HG03575 (cell line): Measurements from ENCODE around the gene DNAJC15.

Experiments
- ATAC-seq: cut with Tn5 transposase; IDR thresholded peaks from one replicate; pipeline ENCODE4 v1.9.1; 2021; ENCODE audit not compliant: unreplicated experiment, insufficient number of reproducible peaks, low FRiP score; ENCODE audit errors: extremely low read depth

The DNAJC15 gene

GRCh38 chr13:43002021-43002420 lies 21.4 kb upstream of the DNAJC15 start:
- ATAC-seq, result no peak

- ATAC-seq, result no peak
These were observed 20.4 kb upstream of the DNAJC15 start for GRCh38 chr13:43003010-43003409.

DNA sequence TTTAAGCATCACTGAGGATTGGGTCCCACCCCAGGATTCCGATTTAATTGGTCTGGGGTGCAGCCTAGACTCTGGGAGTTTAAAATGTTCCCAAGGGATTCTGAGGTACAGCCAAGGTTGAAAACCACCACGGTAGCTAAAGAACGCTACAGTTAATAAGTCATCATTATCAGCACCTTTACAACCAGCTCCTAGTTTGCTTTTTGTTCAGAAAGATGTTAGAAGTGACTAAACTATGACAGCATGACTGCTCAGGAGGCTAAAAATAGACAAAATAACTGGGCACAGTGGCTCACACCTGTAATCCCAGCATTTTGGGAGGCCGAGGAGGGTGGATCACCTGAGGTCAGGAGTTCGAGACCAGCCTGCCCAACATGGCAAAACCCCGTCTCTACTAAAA lies 19.7 kb upstream of the DNAJC15 start:
- ATAC-seq, result no peak

DNA sequence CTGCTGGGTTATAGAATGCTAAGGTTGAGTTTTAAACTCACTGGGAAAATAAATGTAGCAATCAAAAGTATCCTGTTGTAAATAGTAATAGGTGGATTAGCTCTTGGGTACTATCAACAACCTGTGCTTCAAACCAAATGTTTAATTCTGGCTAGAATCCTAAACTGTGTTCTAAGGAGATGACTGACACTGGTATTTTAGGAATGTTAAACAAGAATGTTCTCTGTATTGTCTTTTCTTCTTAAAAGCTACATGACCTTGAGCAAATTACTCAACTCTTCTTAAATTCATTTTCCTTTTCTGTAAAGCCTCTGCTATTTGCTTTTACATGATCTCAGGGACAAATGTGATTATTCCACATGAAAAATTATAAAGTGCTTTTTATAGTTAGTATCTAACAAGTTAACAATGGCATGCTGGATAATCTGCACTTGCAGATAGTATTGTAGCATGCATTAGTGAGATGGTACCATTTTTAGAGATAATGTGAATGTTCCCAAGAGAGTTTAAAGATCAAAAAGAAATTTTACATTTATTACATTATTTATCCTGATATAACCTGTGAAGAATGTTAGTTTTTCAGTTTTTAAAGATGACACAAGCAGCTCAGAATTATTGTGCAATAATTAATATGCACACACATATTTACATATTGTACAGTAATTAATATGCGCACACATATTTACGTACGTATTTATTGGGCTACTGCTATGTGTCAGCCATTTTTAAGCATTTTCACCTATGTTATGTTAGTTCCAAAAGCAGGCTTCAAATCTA lies 17.7 kb upstream of the DNAJC15 start:
- no peak for ATAC-seq

DNA sequence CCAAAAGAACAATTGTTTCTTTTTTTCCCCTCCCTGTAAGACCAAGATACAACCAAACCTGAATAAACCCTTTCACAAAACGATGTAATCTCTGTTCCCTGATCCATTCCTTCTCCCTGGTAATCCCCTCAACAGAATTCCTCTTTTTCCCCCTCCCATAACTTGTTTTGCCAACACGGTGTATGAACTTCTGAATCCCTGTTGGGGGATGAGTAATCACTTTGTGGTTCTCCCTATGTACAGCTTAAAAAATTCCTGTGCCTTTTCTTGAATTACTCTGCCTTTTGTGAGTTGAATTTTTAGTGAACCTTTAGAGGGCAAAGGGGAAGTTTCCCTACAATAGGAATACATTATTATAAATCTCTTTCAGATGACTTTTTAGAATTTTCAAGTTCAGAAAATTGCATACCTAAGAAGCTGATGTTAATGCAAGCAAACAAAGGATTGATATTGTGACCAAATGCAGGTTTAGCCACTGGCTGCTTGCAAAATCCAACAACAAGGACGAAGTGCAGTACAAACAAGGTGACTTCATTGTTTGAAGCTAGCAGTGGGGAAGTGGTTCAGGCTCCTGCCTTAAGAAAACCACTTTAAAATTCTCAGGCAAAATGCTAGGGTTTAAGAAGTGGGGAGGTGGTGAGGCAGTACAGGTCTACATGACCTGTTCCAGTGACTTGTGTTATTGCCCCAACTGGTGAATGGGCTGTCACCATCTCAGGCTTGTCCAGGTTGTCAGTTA lies 16.3 kb upstream of the DNAJC15 start:
- no peak for ATAC-seq

- no peak for ATAC-seq
These were observed 14.8 kb upstream of the DNAJC15 start for GRCh38 chr13:43008596-43008995.

- no peak for ATAC-seq
These were observed 13.9 kb upstream of the DNAJC15 start for GRCh38 chr13:43009506-43009905.

DNA sequence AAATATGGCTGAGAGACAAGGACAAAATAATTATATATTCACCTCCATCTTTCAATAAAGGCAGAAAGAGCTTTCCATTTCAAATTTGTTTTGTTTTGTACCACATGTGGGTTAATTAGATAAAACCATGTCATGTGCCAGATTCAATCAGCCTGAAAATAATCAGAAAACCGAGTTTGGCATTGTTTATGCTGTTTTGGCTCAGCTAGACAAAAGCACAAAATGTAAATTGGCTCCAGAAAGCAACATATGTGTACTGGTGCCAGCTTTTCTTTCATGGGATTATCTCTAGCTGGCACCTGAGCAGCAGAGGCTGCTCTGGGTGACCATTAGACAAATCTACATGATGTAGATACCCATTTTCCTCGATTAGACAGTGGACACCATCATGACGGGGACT lies 9.2 kb upstream of the DNAJC15 start:
- ATAC-seq, result no peak

DNA sequence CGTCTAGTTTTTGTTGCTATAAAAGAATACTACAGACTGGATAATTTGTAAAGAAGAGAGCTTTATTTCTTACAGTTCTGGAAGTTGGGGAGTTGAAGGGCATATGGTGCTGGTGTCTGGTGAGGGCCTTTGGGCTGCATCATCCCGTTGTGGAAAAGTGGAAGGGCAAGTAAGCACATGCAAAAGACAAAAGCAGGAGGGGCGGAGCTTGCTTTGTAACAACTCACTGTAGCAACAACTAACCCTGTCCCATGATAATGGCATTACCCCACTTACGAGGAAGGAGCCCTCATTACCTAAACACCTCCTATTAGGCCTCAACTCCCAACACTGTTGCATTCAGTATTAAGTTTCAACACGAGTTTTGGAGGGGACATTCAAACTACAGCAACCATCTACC lies 7.2 kb upstream of the DNAJC15 start:
- no peak for ATAC-seq

DNA sequence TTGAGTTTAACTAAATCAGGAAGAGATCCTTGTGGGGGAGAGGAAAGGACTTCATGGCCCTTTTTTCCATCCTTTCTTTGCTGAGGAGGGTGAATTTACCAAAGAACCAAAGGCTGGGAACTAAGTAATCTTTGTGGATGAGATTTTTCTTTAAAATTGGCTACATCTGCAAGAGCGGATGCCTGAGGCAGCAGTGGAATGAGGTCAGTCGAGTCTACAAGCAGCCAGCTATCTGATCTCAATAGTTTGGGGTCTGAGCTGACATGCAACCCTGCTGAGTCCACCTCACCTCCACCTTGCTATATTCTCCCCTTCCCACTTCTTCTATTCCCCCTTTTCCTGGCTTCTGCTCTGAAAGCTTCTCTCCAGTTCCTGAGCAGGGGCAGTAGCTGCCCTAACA lies 3.6 kb upstream of the DNAJC15 start:
- ATAC-seq, result no peak

DNA sequence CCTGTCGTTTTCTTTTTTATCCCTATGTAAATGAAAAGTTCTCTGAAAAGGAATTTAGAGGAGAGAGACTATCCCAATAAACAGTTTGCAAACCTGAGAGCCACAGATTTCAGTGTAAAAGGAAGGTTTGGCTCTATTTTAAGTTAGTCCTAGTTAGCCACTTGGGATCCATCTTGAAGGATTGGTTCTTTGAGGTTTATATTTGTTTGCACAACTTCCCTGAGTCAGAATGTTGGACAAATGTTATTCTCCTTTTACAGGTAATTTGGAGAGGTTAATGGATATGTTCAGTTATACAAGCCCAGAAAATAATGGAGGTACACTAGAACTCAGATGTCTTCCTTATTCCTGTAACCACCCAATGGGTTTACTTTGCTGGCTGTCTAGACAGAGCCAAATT lies 2.6 kb upstream of the DNAJC15 start:
- ATAC-seq, result no peak

DNA sequence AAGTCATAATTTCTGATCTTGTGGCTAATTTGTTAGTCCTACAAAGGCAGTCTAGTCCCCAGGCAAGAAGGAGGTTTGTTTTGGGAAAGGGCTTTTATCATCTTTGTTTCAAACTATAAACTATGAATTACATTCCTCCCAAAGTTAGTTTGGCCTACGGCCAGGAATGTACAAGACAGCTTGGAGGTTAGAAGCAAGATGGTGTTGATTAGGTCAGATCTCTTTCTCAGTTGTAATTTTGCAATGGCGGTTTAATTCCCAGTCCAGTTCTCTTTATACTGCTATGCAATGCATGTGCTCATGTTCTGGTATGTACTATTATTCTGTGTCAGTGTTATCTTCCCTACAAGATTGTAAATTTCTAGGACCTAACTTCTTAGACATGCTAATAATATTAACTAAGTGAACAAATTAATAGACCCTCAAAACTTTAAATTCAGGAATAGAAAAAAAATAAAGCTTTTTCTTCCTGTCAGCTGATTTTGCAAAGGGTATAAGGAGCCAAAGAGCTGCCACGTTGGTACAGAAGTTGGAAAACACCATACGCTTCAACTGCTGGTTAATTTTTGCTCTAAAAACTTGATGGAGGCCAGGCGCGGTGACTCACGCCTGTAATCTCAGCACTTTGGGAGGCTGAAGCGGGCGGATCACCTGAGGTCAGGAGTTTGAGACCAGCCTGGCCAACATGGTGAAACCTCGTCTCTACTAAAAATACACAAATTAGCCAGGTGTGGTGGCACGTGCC lies 1.3 kb upstream of the DNAJC15 start:
- ATAC-seq, result no peak

DNA sequence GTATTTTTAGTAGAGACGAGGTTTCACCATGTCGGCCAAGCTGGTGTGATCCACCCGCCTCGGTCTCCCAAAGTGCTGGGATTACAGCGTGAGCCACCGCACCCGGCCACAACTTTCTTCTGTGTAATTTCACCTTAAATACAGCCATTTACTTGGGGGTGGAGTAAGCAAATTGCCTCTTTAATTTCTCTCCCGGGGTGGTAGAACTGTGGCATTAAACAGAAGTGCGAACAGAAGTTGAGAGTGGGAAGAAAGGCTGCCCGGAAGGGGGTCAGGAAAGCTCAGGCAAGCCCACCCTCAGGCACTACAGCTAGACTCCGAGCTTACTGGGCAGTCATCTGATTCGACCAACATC lies 475 bp upstream of the DNAJC15 start:
- no peak for ATAC-seq

DNA sequence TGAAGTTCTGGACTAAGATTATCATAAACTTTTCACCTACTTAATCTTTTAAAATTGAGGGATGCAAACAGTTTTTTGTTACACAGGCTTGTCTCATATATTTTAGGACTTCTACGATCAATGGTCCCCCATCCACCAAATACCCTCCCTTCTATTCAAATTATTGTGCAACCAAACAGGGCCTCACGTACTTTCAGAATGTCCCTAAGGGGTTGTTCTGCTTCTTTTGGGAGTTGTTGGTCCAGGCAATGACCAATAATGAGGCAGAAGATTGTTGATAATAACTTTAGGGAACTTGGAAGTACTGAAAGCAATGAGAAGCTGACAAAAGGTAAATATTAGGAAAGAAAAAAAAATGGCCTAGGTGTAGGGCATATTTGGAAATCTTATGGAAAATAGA lies 2.9 kb downstream of the DNAJC15 start:
- ATAC-seq, result no peak

- no peak for ATAC-seq
These were observed 7.2 kb downstream of the DNAJC15 start for GRCh38 chr13:43030548-43030947.

DNA sequence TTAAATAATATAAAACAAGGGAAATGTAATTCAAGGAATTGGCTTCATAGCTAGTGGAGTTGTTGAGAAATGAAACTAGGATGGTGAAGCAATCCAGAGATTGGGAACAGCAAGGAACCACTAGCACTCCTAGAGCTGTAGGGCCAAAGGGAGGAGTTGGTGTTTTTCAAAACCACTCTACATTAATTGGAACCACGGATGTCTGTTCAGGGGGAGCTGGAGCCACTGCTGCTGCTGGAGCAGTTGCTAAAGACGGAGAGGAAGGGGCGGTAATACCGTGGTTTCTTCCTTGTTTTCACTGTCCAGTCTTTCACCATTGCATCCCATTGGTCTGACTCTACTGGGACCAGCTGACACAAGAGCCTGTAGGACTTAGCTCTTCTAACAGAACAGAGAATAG lies 8.5 kb downstream of the DNAJC15 start:
- ATAC-seq, result no peak

DNA sequence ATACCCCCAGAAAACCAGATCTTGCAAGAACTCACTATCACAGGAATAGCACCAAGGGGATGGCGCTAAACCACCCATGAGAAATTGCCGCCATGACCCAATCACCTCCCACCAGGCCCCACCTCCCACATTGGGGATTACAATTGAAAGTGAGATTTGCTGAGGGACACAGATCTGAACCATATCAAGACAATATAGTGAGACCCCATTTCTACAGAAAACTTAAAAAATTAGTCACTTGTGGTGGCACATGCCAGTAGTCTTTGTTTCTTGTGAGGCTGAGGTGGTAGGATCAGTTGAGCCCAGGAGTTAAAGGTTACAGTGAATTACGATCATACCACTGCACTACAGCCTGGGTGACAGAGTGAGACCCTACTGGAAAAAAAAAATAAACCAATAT lies 9.7 kb downstream of the DNAJC15 start:
- ATAC-seq, result no peak

DNA sequence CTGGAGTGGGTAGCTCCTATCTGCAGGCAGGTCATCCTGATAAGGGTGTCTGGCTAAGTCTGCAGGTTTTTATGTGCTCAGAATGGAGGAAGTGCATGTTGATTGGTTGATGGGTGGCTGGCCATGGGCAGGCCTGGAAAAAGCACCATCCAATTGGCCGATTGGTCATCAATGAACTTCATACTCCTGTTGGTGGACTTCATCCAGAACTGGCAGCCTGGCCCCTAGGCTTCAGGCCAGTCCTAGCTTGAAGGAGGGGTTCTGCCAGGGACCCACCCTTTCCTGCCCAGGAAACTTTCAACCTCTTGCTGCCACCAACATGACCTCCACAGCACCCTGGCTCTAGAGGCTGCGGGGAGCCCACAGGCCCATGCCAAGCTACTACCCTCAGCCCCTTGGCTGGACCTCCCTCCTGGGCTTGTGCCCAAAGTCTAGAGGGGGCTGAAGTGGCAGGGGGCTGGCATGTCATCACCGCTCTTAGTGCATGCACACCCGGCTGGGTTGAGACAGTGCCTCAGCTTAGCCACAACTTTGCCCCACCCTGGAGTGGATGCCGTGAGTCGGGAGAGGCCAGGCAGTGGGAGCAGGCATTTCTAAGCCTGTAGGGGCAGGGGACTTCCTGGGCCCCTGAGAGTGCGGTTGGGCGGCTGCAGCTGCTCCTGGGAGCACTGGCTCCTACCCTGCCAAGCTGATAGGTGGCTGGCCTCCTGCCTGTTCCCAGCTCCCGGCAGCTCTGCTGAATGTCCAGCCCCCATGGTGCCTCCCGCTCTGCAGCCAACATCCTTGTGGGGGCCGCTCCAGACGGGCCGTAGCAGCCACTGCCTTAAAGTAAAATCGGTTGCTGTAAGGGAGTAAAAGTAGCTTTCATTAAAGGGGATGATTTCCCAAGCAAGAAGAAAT lies 13.2 kb downstream of the DNAJC15 start:
- no peak for ATAC-seq

- ATAC-seq, result no peak
These were observed 16.6 kb downstream of the DNAJC15 start for GRCh38 chr13:43039966-43040365.
